Caco-2 (cell line): ENCODE data around the gene MAGEB10. TPM values are rescaled to one million over a fixed set of nuclear protein-coding genes. Genes with fewer than 3 reads are reported as not detected.

Experiments used
- BruUV-seq: library from RNA; stranded (reverse); fragments of 400-500 nt; replicated peaks from 2 replicates; lab custom pipeline; 2021; lab: Mats Ljungman, UMichigan
- CTCF ChIA-PET: fragments of 300-600 bp; sonication (Branson Sonifier 250); formaldehyde crosslinking; loops from one replicate; lab custom pipeline; 2022; ENCODE audit warnings: antibody characterized with exemption; lab: Charles Lee
- POLR2A ChIA-PET: fragments of 300-600 bp; sonication (Branson Sonifier 250); formaldehyde crosslinking; loops from one replicate; lab custom pipeline; 2022; ENCODE audit warnings: antibody characterized with exemption; lab: Charles Lee
- DNase-seq, 2 experiments: peaks; one replicate each; pipeline versions ENCODE4 v3.0.0 to v3.0.0-alpha.2; 2020 to 2022
- H3K27me3 ChIP-seq: replicated peaks from 2 replicates; pipeline ENCODE4 v1.6.0; 2011; ENCODE audit warnings: low read length; ENCODE audit not compliant: control insufficient read depth, insufficient read depth
- H3K36me3 ChIP-seq: 2 replicates; pipeline ENCODE4 v1.5.1; 2011; ENCODE audit warnings: low read length; ENCODE audit not compliant: control insufficient read depth, insufficient read depth
- H3K4me1 ChIP-seq: fragments of 250-450 bp; sonication (Bioruptor Pico); 2 replicates; pipeline ENCODE4 v1.5.1; 2020; ENCODE audit warnings: mild to moderate bottlenecking
- H3K4me3 ChIP-seq: 2 replicates; pipeline ENCODE4 v1.5.1; 2011; ENCODE audit warnings: low read depth, mild to moderate bottlenecking, control low read depth, low read length
- H3K9me3 ChIP-seq: fragments of 250-450 bp; sonication (Bioruptor Pico); 2 replicates; pipeline ENCODE4 v1.5.1; 2020; ENCODE audit warnings: mild to moderate bottlenecking, moderate library complexity
- H3K27ac Mint-ChIP-seq: one replicate; pipeline ENCODE4 v1.8.0; 2022; ENCODE audit warnings: mixed read lengths; ENCODE audit not compliant: unreplicated experiment
- H3K27me3 Mint-ChIP-seq: one replicate; pipeline ENCODE4 v1.8.0; 2022; ENCODE audit warnings: mixed read lengths; ENCODE audit not compliant: insufficient read depth, unreplicated experiment
- H3K36me3 Mint-ChIP-seq: one replicate; pipeline ENCODE4 v1.8.0; 2022; ENCODE audit warnings: mild to moderate bottlenecking, mixed read lengths; ENCODE audit not compliant: insufficient read depth, unreplicated experiment
- H3K4me1 Mint-ChIP-seq: one replicate; pipeline ENCODE4 v1.8.0; 2022; ENCODE audit warnings: low read depth, mixed read lengths; ENCODE audit not compliant: unreplicated experiment
- H3K4me3 Mint-ChIP-seq: one replicate; pipeline ENCODE4 v1.8.0; 2022; ENCODE audit warnings: mild to moderate bottlenecking, moderate library complexity, mixed read lengths; ENCODE audit not compliant: unreplicated experiment
- H3K9me3 Mint-ChIP-seq: one replicate; pipeline ENCODE4 v1.8.0; 2022; ENCODE audit warnings: mixed read lengths; ENCODE audit not compliant: unreplicated experiment
- intact Hi-C: fragments of 100-400 bp; cut with micrococcal nuclease; formaldehyde crosslinking; loops from one replicate; pipeline ENCODE4 v1.10.0; 2022; ENCODE audit not compliant: unreplicated experiment
- total RNA-seq: library from RNA; stranded (reverse); gene quantifications from 2 replicates; pipeline ENCODE4 v1.2.3, GENCODE V29; 2022
- TF ChIP-seq, protein P1 (sequence below), 2 experiments: fragments of 200-600 bp in 1 of 2; IDR thresholded peaks; 1 replicate in 1 of 2; 2 replicates in 1 of 2; pipeline versions ENCODE4 v1.5.1 to v1.8.0; 2011 to 2022; ENCODE audit warnings: antibody characterized with exemption in 1 of 2, control low read depth in 1 of 2, inconsistent platforms in 1 of 2, low read depth in 1 of 2, low read length in 1 of 2, mild to moderate bottlenecking in 1 of 2, moderate library complexity in 1 of 2; ENCODE audit not compliant: insufficient read depth in 1 of 2, severe bottlenecking in 1 of 2, unreplicated experiment in 1 of 2

MAGEB10 gene
- total RNA-seq, 1 experiment from 2014 or later, result not detected

- TF ChIP-seq, protein P1, sequence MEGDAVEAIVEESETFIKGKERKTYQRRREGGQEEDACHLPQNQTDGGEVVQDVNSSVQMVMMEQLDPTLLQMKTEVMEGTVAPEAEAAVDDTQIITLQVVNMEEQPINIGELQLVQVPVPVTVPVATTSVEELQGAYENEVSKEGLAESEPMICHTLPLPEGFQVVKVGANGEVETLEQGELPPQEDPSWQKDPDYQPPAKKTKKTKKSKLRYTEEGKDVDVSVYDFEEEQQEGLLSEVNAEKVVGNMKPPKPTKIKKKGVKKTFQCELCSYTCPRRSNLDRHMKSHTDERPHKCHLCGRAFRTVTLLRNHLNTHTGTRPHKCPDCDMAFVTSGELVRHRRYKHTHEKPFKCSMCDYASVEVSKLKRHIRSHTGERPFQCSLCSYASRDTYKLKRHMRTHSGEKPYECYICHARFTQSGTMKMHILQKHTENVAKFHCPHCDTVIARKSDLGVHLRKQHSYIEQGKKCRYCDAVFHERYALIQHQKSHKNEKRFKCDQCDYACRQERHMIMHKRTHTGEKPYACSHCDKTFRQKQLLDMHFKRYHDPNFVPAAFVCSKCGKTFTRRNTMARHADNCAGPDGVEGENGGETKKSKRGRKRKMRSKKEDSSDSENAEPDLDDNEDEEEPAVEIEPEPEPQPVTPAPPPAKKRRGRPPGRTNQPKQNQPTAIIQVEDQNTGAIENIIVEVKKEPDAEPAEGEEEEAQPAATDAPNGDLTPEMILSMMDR (IDR thresholded peaks at IDR 0.05; ENCODE audit: insufficient read depth in 1 of 2, low read depth in 1 of 2, low read length in 1 of 2, severe bottlenecking in 1 of 2, unreplicated experiment in 1 of 2), result no peak
- Histone ChIP-seq H3K9me3 (no peaks in the 10 kb centered on the region), H3K36me3 (no peaks in the 10 kb centered on the region), H3K27me3 (no peaks in the 10 kb centered on the region), H3K4me3 (no peak overlapping the region), H3K4me1 (no peaks in the 10 kb centered on the region)
- H3K27me3 Mint-ChIP-seq, result no peaks in the 10 kb centered on the region
- ChIA-PET POLR2A (no interaction called here), CTCF (no interaction called here)
- H3K4me3 Mint-ChIP-seq, result no peak overlapping the region
- H3K4me1 Mint-ChIP-seq, result no peaks in the 10 kb centered on the region
- no peaks in the 10 kb centered on the region for H3K9me3 Mint-ChIP-seq
- H3K27ac Mint-ChIP-seq, result no peak overlapping the region
- intact Hi-C loops, result no loop called here
- BruUV-seq, result no TSS peak
- no peak for DNase-seq
- H3K36me3 Mint-ChIP-seq, result no peaks in the 10 kb centered on the region
Measured at GRCh38 chrX:27842859-27843258, 35.1 kb downstream of the MAGEB10 start.

- no peaks in the 10 kb centered on the region for H3K27me3 Mint-ChIP-seq
- CTCF ChIA-PET, result no interaction called here
- H3K36me3 Mint-ChIP-seq, result no peaks in the 10 kb centered on the region
Measured at GRCh38 chrX:27860337-27860736, 52.5 kb downstream of the MAGEB10 start.

DNA sequence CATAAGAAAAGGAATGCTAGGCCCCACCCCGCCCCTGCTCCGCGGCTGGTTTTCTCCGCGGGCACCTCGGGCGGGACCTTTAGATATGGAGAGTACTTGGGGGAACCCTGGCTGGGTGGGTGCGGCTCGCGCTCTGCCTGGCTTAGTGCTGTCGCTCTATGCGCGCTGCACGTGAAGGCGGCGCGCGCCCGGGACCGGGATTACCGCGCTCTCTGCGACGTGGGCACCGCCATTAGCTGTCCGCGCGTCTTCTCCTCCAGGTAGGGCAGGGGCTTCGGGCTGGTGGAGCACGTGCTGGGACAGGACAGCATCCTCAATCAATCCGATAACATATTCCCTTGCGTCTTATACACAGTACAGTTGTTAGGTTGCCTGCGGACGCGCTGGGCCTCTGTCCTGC is 56.0 kb downstream of the MAGEB10 start:
- no peaks in the 10 kb centered on the region for H3K36me3 ChIP-seq
- no peak for DNase-seq
- H3K4me3 ChIP-seq, result no peak overlapping the region
- BruUV-seq, result no TSS peak
- intact Hi-C loops, result no loop called here
- Mint-ChIP-seq H3K9me3 (no peaks in the 10 kb centered on the region), H3K27me3 (peaks cover 2% of the 10 kb centered on the region), H3K36me3 (no peaks in the 10 kb centered on the region), H3K4me1 (no peaks in the 10 kb centered on the region), H3K27ac (no peak overlapping the region), H3K4me3 (no peak overlapping the region)
- H3K27me3 ChIP-seq, result no peaks in the 10 kb centered on the region
- CTCF ChIA-PET, result no interaction called here
- POLR2A ChIA-PET, result no interaction called here
- TF ChIP-seq, protein P1 (IDR thresholded peaks at IDR 0.05; ENCODE audit: insufficient read depth in 1 of 2, low read depth in 1 of 2, low read length in 1 of 2, severe bottlenecking in 1 of 2, unreplicated experiment in 1 of 2), result no peak
- no peaks in the 10 kb centered on the region for H3K4me1 ChIP-seq
- H3K9me3 ChIP-seq, result no peaks in the 10 kb centered on the region

More at GRCh38 chrX:27860337-27860736, 52.5 kb downstream of the MAGEB10 start:
- Histone ChIP-seq H3K4me1 (no peaks in the 10 kb centered on the region), H3K9me3 (no peaks in the 10 kb centered on the region), H3K27me3 (no peaks in the 10 kb centered on the region), H3K36me3 (no peaks in the 10 kb centered on the region), H3K4me3 (no peak overlapping the region)
- Mint-ChIP-seq H3K9me3 (no peaks in the 10 kb centered on the region), H3K4me3 (no peak overlapping the region), H3K4me1 (no peaks in the 10 kb centered on the region), H3K27ac (no peak overlapping the region)
- intact Hi-C loops, result no loop called here
- TF ChIP-seq, protein P1 (IDR thresholded peaks at IDR 0.05; ENCODE audit: insufficient read depth in 1 of 2, low read depth in 1 of 2, low read length in 1 of 2, severe bottlenecking in 1 of 2, unreplicated experiment in 1 of 2), result no peak
- POLR2A ChIA-PET, result no interaction called here
- no TSS peak for BruUV-seq
- DNase-seq, result no peak

Other genes starting within 250 kb of the MAGEB10 start
- not detected in 2 replicates for gene DCAF8L2, start 217.6 kb upstream of the MAGEB10 start, total RNA-seq
- not detected in 2 replicates for gene DCAF8L1, start 173.5 kb downstream of the MAGEB10 start, total RNA-seq